Heart left ventricle (tissue), 13 donors: ENCODE results near the gene HCK.

ENCODE experiments used
- POLR2A ChIP-seq, 2 donors: fragments of 450-650 bp; IDR thresholded peaks; one replicate each; pipeline ENCODE4 v1.6.1; 2017; ENCODE audit warnings: antibody characterized with exemption in 2 of 2, mild to moderate bottlenecking in 2 of 2, moderate library complexity in 2 of 2
- TF ChIP-seq, protein P1 (sequence below), 12 donors: fragments of 200-600 bp; sonication (generic) in 4 of 12; IDR thresholded peaks; one replicate each; pipeline versions ENCODE4 v1.5.0 to v1.8.0; 2018 to 2022; ENCODE audit warnings: antibody characterized with exemption in 12 of 12, mild to moderate bottlenecking in 5 of 12
- donor health status: ischemic (EF 13 %, LVEDD 7.1; RV severe dilation, severe dysfunction).
- donor health status: DM: no; HTN: yes; CAD: no.
- donor health status: DM: no; HTN: no; CAD: no.
- donor health status: ischemic (EF 25% LVEDD 6.9; RV normal size, moderate dysfunction).
- donor health status: ischemic (EF 25% LVEDD 5.7; RV mildly dilated, moderate dysfunction).
- donor health status: ischemic (EF 35%, LVEDD 5.7; RV mildly dilated, moderate dysfunction).
- donor health status: nonischemic (EF 11% LVEDD 7.7; RV severe dilation, severe dysfunction).
- donor health status: DM: yes; HTN: yes; CAD: no.
- donor health status: PGD.
- donor health status: ischemic (EF 29% LVEDD 5.4; RV normal size, mild dysfunction).
- donor health status: nonischemic (EF 23%, LVEDD 6.1; RV moderate dilation, normal function).

GRCh38 chr20:32067234-32067821, 15.3 kb downstream of the HCK start:
- TF ChIP-seq, protein P1, sequence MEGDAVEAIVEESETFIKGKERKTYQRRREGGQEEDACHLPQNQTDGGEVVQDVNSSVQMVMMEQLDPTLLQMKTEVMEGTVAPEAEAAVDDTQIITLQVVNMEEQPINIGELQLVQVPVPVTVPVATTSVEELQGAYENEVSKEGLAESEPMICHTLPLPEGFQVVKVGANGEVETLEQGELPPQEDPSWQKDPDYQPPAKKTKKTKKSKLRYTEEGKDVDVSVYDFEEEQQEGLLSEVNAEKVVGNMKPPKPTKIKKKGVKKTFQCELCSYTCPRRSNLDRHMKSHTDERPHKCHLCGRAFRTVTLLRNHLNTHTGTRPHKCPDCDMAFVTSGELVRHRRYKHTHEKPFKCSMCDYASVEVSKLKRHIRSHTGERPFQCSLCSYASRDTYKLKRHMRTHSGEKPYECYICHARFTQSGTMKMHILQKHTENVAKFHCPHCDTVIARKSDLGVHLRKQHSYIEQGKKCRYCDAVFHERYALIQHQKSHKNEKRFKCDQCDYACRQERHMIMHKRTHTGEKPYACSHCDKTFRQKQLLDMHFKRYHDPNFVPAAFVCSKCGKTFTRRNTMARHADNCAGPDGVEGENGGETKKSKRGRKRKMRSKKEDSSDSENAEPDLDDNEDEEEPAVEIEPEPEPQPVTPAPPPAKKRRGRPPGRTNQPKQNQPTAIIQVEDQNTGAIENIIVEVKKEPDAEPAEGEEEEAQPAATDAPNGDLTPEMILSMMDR (IDR thresholded peaks at IDR 0.05): no peak
- TF ChIP-seq POLR2A (IDR thresholded peaks at IDR 0.05): no peak
